OCI-LY3 (cell line): ENCODE measurements around the gene HERC2.
"Not testable (repeated sequence)": the region's sequence is repeated elsewhere in the genome, so short reads cannot be mapped to it uniquely, and the experiment has no call there.

Source experiments
- EZH2phosphoT487 ChIP-seq: fragments of 200-600 bp; shearing (Covaris generic); IDR thresholded peaks from 2 replicates; pipeline ENCODE4 v1.6.1; 2018; ENCODE audit warnings: antibody characterized with exemption, mixed run types, low read depth
- TF ChIP-seq, protein P1 (sequence below): fragments of 200-600, 300-600 bp; sonication (generic); IDR thresholded peaks from 2 replicates; pipeline ENCODE4 v1.5.1; 2014; ENCODE audit warnings: antibody characterized with exemption, low read length, low read depth

GRCh38 chr15:28294560-28294959 lies 27.4 kb downstream of the HERC2 start:
- TF ChIP-seq, protein P1, sequence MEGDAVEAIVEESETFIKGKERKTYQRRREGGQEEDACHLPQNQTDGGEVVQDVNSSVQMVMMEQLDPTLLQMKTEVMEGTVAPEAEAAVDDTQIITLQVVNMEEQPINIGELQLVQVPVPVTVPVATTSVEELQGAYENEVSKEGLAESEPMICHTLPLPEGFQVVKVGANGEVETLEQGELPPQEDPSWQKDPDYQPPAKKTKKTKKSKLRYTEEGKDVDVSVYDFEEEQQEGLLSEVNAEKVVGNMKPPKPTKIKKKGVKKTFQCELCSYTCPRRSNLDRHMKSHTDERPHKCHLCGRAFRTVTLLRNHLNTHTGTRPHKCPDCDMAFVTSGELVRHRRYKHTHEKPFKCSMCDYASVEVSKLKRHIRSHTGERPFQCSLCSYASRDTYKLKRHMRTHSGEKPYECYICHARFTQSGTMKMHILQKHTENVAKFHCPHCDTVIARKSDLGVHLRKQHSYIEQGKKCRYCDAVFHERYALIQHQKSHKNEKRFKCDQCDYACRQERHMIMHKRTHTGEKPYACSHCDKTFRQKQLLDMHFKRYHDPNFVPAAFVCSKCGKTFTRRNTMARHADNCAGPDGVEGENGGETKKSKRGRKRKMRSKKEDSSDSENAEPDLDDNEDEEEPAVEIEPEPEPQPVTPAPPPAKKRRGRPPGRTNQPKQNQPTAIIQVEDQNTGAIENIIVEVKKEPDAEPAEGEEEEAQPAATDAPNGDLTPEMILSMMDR = not testable (repeated sequence)
- TF ChIP-seq EZH2phosphoT487 = not testable (repeated sequence)
